HepG2 (cell line): ENCODE data around the gene EVI5. TPM values are rescaled to one million over a fixed set of nuclear protein-coding genes. Genes with fewer than 3 reads are reported as not detected.

Source experiments
- ERF ChIP-seq: IDR thresholded peaks from 2 replicates; pipeline ENCODE4 v1.6.1; 2018; ENCODE audit warnings: missing biosample characterization, missing genetic modification reagents
- HDAC1 ChIP-seq: sonication (generic); formaldehyde crosslinking; IDR thresholded peaks from 2 replicates; pipeline ENCODE4 v1.5.1; 2020; ENCODE audit warnings: mild to moderate bottlenecking, missing genetic modification reagents
- KDM2A ChIP-seq: sonication (generic); formaldehyde crosslinking; IDR thresholded peaks from 2 replicates; pipeline ENCODE4 v1.4.0; 2020; ENCODE audit warnings: low read depth, missing genetic modification reagents, borderline replicate concordance
- NAIF1 ChIP-seq: sonication (generic); formaldehyde crosslinking; IDR thresholded peaks from 2 replicates; pipeline ENCODE4 v1.5.0; 2020; ENCODE audit warnings: mild to moderate bottlenecking, missing genetic modification reagents, borderline replicate concordance
- PATZ1 ChIP-seq: sonication (generic); formaldehyde crosslinking; IDR thresholded peaks from 2 replicates; pipeline ENCODE4 v1.4.0; 2020; ENCODE audit warnings: missing genetic modification reagents
- TOE1 ChIP-seq: sonication (generic); formaldehyde crosslinking; IDR thresholded peaks from 2 replicates; pipeline ENCODE4 v1.4.0; 2020; ENCODE audit warnings: mild to moderate bottlenecking, missing genetic modification reagents
- ZFP36L2 ChIP-seq: sonication (generic); formaldehyde crosslinking; IDR thresholded peaks from 2 replicates; pipeline ENCODE4 v1.4.0; 2020; ENCODE audit warnings: missing genetic modification reagents
- ZNF773 ChIP-seq: sonication (generic); formaldehyde crosslinking; IDR thresholded peaks from 2 replicates; pipeline ENCODE4 v1.4.0; 2020; ENCODE audit warnings: missing genetic modification reagents, borderline replicate concordance
- ZNF788 ChIP-seq: sonication (generic); formaldehyde crosslinking; IDR thresholded peaks from 2 replicates; pipeline ENCODE4 v1.5.0; 2020; ENCODE audit warnings: mild to moderate bottlenecking, missing genetic modification reagents, borderline replicate concordance
- ZNF850 ChIP-seq: sonication (generic); formaldehyde crosslinking; conservative IDR thresholded peaks from 2 replicates; pipeline ENCODE4 v1.9.0; 2021; ENCODE audit warnings: mild to moderate bottlenecking, missing genetic modification reagents
- polyA plus RNA-seq, 8 experiments: library from polyadenylated mRNA; depleted of rRNA in 3 of 8; stranded (reverse) in 7 of 8; unstranded in 1 of 8; fragments of >200 nt; fragmentation: Illumina TruSeq in 4 of 8; extraction: Trizol in 4 of 8; gene quantifications; 2 replicates each; pipeline versions ENCODE4 v1.2.1 to v1.2.3, GENCODE V29; 2011 to 2016; ENCODE audit warnings: low read depth in 4 of 8, missing spikeins in 1 of 8, mixed read lengths in 1 of 8; ENCODE audit not compliant: insufficient read depth in 1 of 8
- total RNA-seq, 5 experiments: library from RNA; depleted of rRNA; stranded (reverse); fragments of >200 nt; fragmentation: Illumina TruSeq; extraction: Trizol; gene quantifications; 2 replicates each; pipeline ENCODE4 v1.2.3, GENCODE V29; 2016; ENCODE audit warnings: low read depth in 1 of 5
- TF ChIP-seq, protein P1 (sequence below): sonication (generic); formaldehyde crosslinking; IDR thresholded peaks from 2 replicates; pipeline ENCODE4 v1.4.0; 2020; ENCODE audit warnings: missing genetic modification reagents
- TF ChIP-seq, protein P2 (sequence below): sonication (generic); formaldehyde crosslinking; IDR thresholded peaks from 2 replicates; pipeline ENCODE4 v1.5.0; 2020; ENCODE audit warnings: mild to moderate bottlenecking, missing genetic modification reagents, moderate library complexity
- TF ChIP-seq, protein P3 (sequence below): IDR thresholded peaks from 2 replicates; pipeline ENCODE4 v1.6.1; 2012; ENCODE audit warnings: inconsistent platforms
- TF ChIP-seq, protein P4 (sequence below): sonication (generic); formaldehyde crosslinking; IDR thresholded peaks from 2 replicates; pipeline ENCODE4 v1.9.0; 2021; ENCODE audit warnings: missing genetic modification reagents, borderline replicate concordance

Gene EVI5
- total and polyA plus RNA-seq, 2 of the 13 experiments (the other 11 are each of a cell fraction or from before 2014, with no cell fraction given), result 4.0 to 12.6 TPM

DNA sequence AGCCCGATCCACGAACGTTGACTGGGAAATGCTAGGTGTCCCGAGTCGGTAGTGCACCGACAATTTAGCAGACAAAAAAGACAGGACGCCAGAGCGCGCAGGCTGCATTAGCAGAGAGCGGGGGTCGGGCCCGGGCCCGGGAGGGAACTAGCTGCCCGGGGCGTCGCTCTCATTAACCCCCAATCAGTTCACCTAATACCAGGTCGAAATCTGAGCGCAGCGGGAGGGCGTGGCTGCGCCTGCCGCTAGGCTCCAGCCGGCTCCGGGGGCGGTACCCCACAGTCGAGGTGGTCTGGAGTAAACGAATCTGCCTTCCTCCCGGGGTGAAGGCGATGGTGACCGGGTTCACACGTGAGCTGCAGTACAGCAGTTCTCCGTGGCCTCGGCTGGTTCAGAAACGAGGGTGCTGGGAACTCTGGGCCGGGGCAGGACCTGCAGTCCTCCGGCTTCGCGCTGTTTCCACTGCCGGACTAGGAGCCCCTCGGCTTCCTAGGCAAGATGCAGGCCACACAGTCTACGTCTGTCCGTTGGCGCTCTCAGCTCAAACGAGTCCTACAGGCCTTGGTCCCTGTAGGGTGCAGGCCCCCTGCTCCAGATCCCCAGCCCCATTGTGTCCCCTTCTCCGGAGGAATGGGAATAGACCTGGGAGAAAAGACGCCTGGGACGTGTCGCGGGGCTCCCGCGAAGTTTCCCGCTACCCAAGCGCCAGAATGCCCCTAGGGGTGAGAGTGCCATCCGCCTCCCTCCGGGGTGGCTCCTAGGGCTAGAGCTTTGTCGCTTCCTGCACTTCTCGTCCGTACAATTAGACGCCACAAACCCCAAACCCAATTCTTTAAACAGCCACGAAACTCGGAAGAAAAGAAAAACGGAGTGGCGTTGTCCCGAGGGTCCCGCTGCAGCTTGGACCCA lies 300.2 kb downstream of the EVI5 start (continued):
- TF ChIP-seq PATZ1 (no peak; the same call in 1 of the 2 replicates), ZNF788 (CRISPR knock-in tag) (peak; percentile 41; the same call in 1 of the 2 replicates), TOE1 (CRISPR knock-in tag) (no peak), ERF (CRISPR knock-in tag) (peak; percentile 45; the same call in 1 of the 2 replicates), ZNF773 (CRISPR knock-in tag) (peak; percentile 60; the same call in 1 of the 2 replicates), ZFP36L2 (CRISPR knock-in tag) (no peak), ZNF850 (0 out of 2 replicates have a peak, but pooled peaks have one; percentile 20), KDM2A (0 out of 2 replicates have a peak, but pooled peaks have one; percentile 25), HDAC1 (CRISPR knock-in tag) (peak; percentile 16; the same call in 1 of the 2 replicates), NAIF1 (CRISPR knock-in tag) (0 out of 2 replicates have a peak, but pooled peaks have one; percentile 16)
- TF ChIP-seq, protein P1, sequence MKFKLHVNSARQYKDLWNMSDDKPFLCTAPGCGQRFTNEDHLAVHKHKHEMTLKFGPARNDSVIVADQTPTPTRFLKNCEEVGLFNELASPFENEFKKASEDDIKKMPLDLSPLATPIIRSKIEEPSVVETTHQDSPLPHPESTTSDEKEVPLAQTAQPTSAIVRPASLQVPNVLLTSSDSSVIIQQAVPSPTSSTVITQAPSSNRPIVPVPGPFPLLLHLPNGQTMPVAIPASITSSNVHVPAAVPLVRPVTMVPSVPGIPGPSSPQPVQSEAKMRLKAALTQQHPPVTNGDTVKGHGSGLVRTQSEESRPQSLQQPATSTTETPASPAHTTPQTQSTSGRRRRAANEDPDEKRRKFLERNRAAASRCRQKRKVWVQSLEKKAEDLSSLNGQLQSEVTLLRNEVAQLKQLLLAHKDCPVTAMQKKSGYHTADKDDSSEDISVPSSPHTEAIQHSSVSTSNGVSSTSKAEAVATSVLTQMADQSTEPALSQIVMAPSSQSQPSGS (CRISPR knock-in tag), result no peak
- TF ChIP-seq, protein P2, sequence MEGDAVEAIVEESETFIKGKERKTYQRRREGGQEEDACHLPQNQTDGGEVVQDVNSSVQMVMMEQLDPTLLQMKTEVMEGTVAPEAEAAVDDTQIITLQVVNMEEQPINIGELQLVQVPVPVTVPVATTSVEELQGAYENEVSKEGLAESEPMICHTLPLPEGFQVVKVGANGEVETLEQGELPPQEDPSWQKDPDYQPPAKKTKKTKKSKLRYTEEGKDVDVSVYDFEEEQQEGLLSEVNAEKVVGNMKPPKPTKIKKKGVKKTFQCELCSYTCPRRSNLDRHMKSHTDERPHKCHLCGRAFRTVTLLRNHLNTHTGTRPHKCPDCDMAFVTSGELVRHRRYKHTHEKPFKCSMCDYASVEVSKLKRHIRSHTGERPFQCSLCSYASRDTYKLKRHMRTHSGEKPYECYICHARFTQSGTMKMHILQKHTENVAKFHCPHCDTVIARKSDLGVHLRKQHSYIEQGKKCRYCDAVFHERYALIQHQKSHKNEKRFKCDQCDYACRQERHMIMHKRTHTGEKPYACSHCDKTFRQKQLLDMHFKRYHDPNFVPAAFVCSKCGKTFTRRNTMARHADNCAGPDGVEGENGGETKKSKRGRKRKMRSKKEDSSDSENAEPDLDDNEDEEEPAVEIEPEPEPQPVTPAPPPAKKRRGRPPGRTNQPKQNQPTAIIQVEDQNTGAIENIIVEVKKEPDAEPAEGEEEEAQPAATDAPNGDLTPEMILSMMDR (CRISPR knock-in tag), result 0 out of 2 replicates have a peak, but pooled peaks have one; percentile 12
- TF ChIP-seq, protein P3, sequence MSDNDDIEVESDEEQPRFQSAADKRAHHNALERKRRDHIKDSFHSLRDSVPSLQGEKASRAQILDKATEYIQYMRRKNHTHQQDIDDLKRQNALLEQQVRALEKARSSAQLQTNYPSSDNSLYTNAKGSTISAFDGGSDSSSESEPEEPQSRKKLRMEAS, result peak; percentile 38
- TF ChIP-seq, protein P4, sequence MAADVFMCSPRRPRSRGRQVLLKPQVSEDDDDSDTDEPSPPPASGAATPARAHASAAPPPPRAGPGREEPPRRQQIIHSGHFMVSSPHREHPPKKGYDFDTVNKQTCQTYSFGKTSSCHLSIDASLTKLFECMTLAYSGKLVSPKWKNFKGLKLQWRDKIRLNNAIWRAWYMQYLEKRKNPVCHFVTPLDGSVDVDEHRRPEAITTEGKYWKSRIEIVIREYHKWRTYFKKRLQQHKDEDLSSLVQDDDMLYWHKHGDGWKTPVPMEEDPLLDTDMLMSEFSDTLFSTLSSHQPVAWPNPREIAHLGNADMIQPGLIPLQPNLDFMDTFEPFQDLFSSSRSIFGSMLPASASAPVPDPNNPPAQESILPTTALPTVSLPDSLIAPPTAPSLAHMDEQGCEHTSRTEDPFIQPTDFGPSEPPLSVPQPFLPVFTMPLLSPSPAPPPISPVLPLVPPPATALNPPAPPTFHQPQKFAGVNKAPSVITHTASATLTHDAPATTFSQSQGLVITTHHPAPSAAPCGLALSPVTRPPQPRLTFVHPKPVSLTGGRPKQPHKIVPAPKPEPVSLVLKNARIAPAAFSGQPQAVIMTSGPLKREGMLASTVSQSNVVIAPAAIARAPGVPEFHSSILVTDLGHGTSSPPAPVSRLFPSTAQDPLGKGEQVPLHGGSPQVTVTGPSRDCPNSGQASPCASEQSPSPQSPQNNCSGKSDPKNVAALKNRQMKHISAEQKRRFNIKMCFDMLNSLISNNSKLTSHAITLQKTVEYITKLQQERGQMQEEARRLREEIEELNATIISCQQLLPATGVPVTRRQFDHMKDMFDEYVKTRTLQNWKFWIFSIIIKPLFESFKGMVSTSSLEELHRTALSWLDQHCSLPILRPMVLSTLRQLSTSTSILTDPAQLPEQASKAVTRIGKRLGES, result 0 out of 2 replicates have a peak, but pooled peaks have one; percentile 23
